ENCODE data around the gene RAB3C.

The RAB3C gene

GRCh38 chr5:58891086-58891970 is 308.5 kb downstream of the RAB3C start:
- peak; percentile 1 for DNase-seq

GRCh38 chr5:58891971-58892343 is 309.1 kb downstream of the RAB3C start:
- no peak for DNase-seq

- DNase-seq = no peak
Measured at GRCh38 chr5:58893551-58893950, 310.7 kb downstream of the RAB3C start.

- DNase-seq = no peak
Measured at GRCh38 chr5:58898006-58898405, 315.1 kb downstream of the RAB3C start.

- DNase-seq = no peak
Measured at GRCh38 chr5:58898538-58898937, 315.7 kb downstream of the RAB3C start.

- DNase-seq = no peak
Measured at GRCh38 chr5:58901271-58901670, 318.4 kb downstream of the RAB3C start.

- no peak for DNase-seq
Measured at GRCh38 chr5:58902305-58902704, 319.4 kb downstream of the RAB3C start.

GRCh38 chr5:58902765-58903164 is 319.9 kb downstream of the RAB3C start:
- DNase-seq = no peak

GRCh38 chr5:58904737-58905136 is 321.9 kb downstream of the RAB3C start:
- DNase-seq = no peak

GRCh38 chr5:58905944-58906343 is 323.1 kb downstream of the RAB3C start:
- no peak for DNase-seq

Measured in NCI-H1092 (cell line).